HEK293T (cell line): ENCODE results near the gene REN.
A peak's percentile ranks its signal among the peaks of the same experiment; 100 is the strongest.

ENCODE experiments used
- CTCF ChIA-PET: fragments of 350-600 bp; formaldehyde crosslinking; extraction: SDS; loops from one replicate; lab custom pipeline; 2021; ENCODE audit warnings: antibody characterized with exemption, inconsistent platforms; lab: Yijun Ruan, JAX
- POLR2A ChIA-PET: fragments of 350-600 bp; formaldehyde crosslinking; extraction: SDS; loops from one replicate; lab custom pipeline; 2020; ENCODE audit warnings: antibody characterized with exemption, inconsistent platforms; lab: Yijun Ruan, JAX
- DNase-seq: peaks from one replicate; pipeline ENCODE4 v3.0.0; 2012; ENCODE audit warnings: mixed read lengths; ENCODE audit errors: extremely low spot score
- ARNT ChIP-seq: fragments of 450-650 bp; IDR thresholded peaks from 2 replicates; pipeline ENCODE4 v1.6.1; 2017; ENCODE audit warnings: mild to moderate bottlenecking
- BHLHE40 ChIP-seq: fragments of 450-650 bp; IDR thresholded peaks from 2 replicates; pipeline ENCODE4 v1.6.1; 2016; ENCODE audit warnings: mild to moderate bottlenecking, moderate library complexity, borderline replicate concordance
- CTBP1 ChIP-seq: fragments of 450-650 bp; IDR thresholded peaks from 2 replicates; pipeline ENCODE4 v1.6.1; 2016; ENCODE audit warnings: borderline replicate concordance
- ELF4 ChIP-seq: fragments of 450-650 bp; IDR thresholded peaks from 2 replicates; pipeline ENCODE4 v1.6.1; 2017; ENCODE audit warnings: antibody characterized with exemption
- FOXA1 ChIP-seq: fragments of 450-650 bp; IDR thresholded peaks from 2 replicates; pipeline ENCODE4 v1.6.1; 2016; ENCODE audit warnings: mild to moderate bottlenecking
- FOXK2 ChIP-seq: fragments of 450-650 bp; IDR thresholded peaks from 2 replicates; pipeline ENCODE4 v1.6.1; 2016; ENCODE audit warnings: mild to moderate bottlenecking
- FOXM1 ChIP-seq: fragments of 450-650 bp; IDR thresholded peaks from 2 replicates; pipeline ENCODE4 v1.6.1; 2017; ENCODE audit warnings: mild to moderate bottlenecking, borderline replicate concordance
- HDGF ChIP-seq: fragments of 450-650 bp; IDR thresholded peaks from 2 replicates; pipeline ENCODE4 v1.6.1; 2017; ENCODE audit warnings: antibody characterized with exemption, borderline replicate concordance
- L3MBTL2 ChIP-seq: fragments of 450-650 bp; conservative IDR thresholded peaks from 2 replicates; pipeline ENCODE4 v1.6.1; 2016; ENCODE audit warnings: mild to moderate bottlenecking
- LEF1 ChIP-seq: fragments of 450-650 bp; IDR thresholded peaks from 2 replicates; pipeline ENCODE4 v1.6.1; 2017; ENCODE audit warnings: mild to moderate bottlenecking, borderline replicate concordance
- NFRKB ChIP-seq: fragments of 450-650 bp; IDR thresholded peaks from 2 replicates; pipeline ENCODE4 v1.6.1; 2016; ENCODE audit warnings: mild to moderate bottlenecking, moderate library complexity
- SP1 ChIP-seq: fragments of 450-650 bp; IDR thresholded peaks from 2 replicates; pipeline ENCODE4 v1.6.1; 2017
- SUZ12 ChIP-seq: fragments of 450-650 bp; IDR thresholded peaks from 2 replicates; pipeline ENCODE4 v1.6.1; 2016; ENCODE audit warnings: mild to moderate bottlenecking
- TARDBP ChIP-seq: fragments of 450-650 bp; IDR thresholded peaks from 2 replicates; pipeline ENCODE4 v1.6.1; 2016
- ZNF384 ChIP-seq: fragments of 450-650 bp; IDR thresholded peaks from 2 replicates; pipeline ENCODE4 v1.6.1; 2016
- TF ChIP-seq, protein P1 (sequence below): fragments of 450-650 bp; IDR thresholded peaks from 2 replicates; pipeline ENCODE4 v1.6.1; 2016

REN gene

GRCh38 chr1:204155881-204156280, 10.3 kb downstream of the REN start:
- no peak for DNase-seq
- POLR2A ChIA-PET = no interaction called here
- CTCF ChIA-PET = no interaction called here
- TF ChIP-seq FOXA1 = no peak

GRCh38 chr1:204154568-204155255, 11.4 kb downstream of the REN start:
- no peak for TF ChIP-seq ARNT
- TF ChIP-seq FOXM1 = no peak
- no peak for TF ChIP-seq HDGF
- TF ChIP-seq SUZ12 = no peak
- no peak for TF ChIP-seq ELF4
- no peak for TF ChIP-seq LEF1
- no peak for TF ChIP-seq SP1
- TF ChIP-seq ZNF384 = no peak
- no peak for TF ChIP-seq L3MBTL2
- no peak for TF ChIP-seq FOXK2
- TF ChIP-seq, protein P1, sequence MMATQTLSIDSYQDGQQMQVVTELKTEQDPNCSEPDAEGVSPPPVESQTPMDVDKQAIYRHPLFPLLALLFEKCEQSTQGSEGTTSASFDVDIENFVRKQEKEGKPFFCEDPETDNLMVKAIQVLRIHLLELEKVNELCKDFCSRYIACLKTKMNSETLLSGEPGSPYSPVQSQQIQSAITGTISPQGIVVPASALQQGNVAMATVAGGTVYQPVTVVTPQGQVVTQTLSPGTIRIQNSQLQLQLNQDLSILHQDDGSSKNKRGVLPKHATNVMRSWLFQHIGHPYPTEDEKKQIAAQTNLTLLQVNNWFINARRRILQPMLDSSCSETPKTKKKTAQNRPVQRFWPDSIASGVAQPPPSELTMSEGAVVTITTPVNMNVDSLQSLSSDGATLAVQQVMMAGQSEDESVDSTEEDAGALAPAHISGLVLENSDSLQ = no peak
- no peak for DNase-seq
- ChIA-PET POLR2A (no interaction called here), CTCF (interaction anchor here (0.5 to 0.9 kb wide), 2 partner anchors 26 to 209 kb away, joined by 3 read pairs; no protein-coding TSS in a partner anchor)

- ChIA-PET CTCF (interaction anchor here (1.1 kb wide), 1 partner anchor 16 kb away, joined by 3 read pairs; no protein-coding TSS in a partner anchor), POLR2A (no interaction called here)
- no peak for DNase-seq
- no peak for TF ChIP-seq BHLHE40
- no peak for TF ChIP-seq NFRKB
- no peak for TF ChIP-seq FOXK2
- no peak for TF ChIP-seq L3MBTL2
- TF ChIP-seq TARDBP = no peak
- no peak for TF ChIP-seq HDGF
- TF ChIP-seq SUZ12 = no peak
- TF ChIP-seq FOXA1 = no peak
- TF ChIP-seq ARNT = no peak
- TF ChIP-seq ZNF384 = no peak
- TF ChIP-seq CTBP1 = no peak
- TF ChIP-seq, protein P1 = no peak
- TF ChIP-seq FOXM1 = no peak
These were observed 12.5 kb downstream of the REN start for GRCh38 chr1:204153667-204154066.

- DNase-seq = no peak
- ChIA-PET CTCF (interaction anchor here (0.6 kb wide), 1 partner anchor 22 kb away, joined by 4 read pairs; no protein-coding TSS in a partner anchor), POLR2A (interaction anchor here (0.7 to 2.0 kb wide), 6 partner anchors 11 to 208 kb away, joined by 3 to 9 read pairs (median 5); partner anchors contain the start of gene PLEKHA6)
- TF ChIP-seq TARDBP (no peak), ZNF384 (no peak), FOXA1 (no peak), ELF4 (no peak), BHLHE40 (no peak), ARNT (no peak), CTBP1 (no peak), SP1 (no peak), NFRKB (no peak), FOXK2 (no peak), FOXM1 (no peak), SUZ12 (no peak), LEF1 (no peak), HDGF (no peak), L3MBTL2 (no peak)
- TF ChIP-seq, protein P1 = no peak
These were observed 13.7 kb downstream of the REN start for GRCh38 chr1:204152310-204153044.

DNA sequence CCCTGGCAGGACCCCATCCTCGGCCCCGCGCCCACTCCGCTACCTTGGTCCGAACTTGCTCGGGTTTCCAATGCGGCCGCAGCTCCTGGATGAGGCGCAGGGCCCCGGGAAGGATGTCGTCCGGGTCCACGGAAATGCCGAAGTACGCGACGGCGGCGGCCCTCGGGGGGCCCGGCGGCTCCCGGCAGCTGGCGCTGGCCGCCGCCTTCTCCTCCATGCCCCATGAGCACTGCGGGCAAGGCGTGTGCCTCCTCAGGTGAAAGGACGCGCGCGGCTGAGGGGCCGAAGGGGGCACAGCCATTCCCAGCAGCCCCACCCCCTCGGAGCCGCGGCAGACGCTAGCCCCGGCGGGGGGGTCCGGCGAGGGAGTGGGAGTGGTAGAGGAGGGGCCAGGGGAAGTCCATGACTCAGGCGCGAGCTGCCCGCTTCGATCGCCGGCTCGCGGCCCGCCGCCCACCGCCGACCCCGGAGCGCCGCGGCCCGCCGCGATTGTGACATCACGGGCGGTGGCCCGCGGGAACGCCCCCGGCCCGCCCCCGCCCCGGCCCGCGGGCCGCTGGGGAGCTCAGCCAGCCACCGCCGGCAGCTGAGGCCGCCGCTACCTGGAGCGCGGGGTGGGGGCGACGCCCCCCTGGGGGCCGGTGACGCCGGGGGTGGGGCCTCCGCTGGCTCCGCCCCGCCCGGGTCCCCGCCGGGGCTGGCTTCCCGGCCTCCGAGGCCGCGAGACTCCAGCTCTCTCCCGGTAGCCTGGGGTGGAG, 14.4 kb downstream of the REN start, which contains the start of gene ETNK2:
Gene ETNK2 (minus strand): TSS at position 493 of the 758 bp plus-strand sequence. CDS start 192 bp downstream, at position 301.
- TF ChIP-seq ELF4 (no peak), FOXM1 (peak; percentile 68), L3MBTL2 (peak; percentile 36), ARNT (0 out of 2 replicates have a peak, but pooled peaks have one; percentile 31)
- DNase-seq = peak; percentile 92
- POLR2A ChIA-PET = interaction anchor here (0.7 to 2.0 kb wide), 6 partner anchors 12 to 209 kb away, joined by 3 to 9 read pairs (median 5); partner anchors contain the start of gene PLEKHA6
- CTCF ChIA-PET = interaction anchor here (0.6 to 1.7 kb wide), 3 partner anchors 22 to 247 kb away, joined by 4 to 5 read pairs (median 4); no protein-coding TSS in a partner anchor
